HEK293 (cell line): Measurements from ENCODE around the gene TRIM66.

Source experiments
- CTCF ChIA-PET: fragments of 350-600 bp; formaldehyde crosslinking; extraction: SDS; loops from one replicate; lab custom pipeline; 2021; ENCODE audit warnings: antibody characterized with exemption; lab: Yijun Ruan, JAX
- POLR2A ChIA-PET: fragments of 300-600 bp; formaldehyde crosslinking; extraction: SDS; loops from one replicate; lab custom pipeline; 2020; ENCODE audit warnings: antibody characterized with exemption, inconsistent platforms; lab: Yijun Ruan, JAX
- H3K27ac ChIP-seq: fragments of 200-500 bp; sonication (Bioruptor generic); 2 replicates; pipeline ENCODE4 v1.5.1; 2014; ENCODE audit warnings: low read depth, low read length, control low read depth, inconsistent platforms; ENCODE audit errors: extremely low read depth
- H3K36me3 ChIP-seq, 2 experiments: fragments of 200-500 bp in 1 of 2; sonication (Bioruptor generic) in 1 of 2; 1 replicate in 1 of 2; 2 replicates in 1 of 2; pipeline ENCODE4 v1.5.1; 2014 to 2017; ENCODE audit warnings: inconsistent platforms in 2 of 2, low read length in 2 of 2; ENCODE audit not compliant: control insufficient read depth in 2 of 2, insufficient read depth in 1 of 2
- H3K4me1 ChIP-seq: fragments of 200-500 bp; sonication (Bioruptor generic); 2 replicates; pipeline ENCODE4 v1.5.1; 2014; ENCODE audit warnings: mild to moderate bottlenecking, low read length, inconsistent platforms; ENCODE audit not compliant: control insufficient read depth, insufficient read depth
- H3K4me3 ChIP-seq: 2 replicates; pipeline ENCODE4 v1.5.1; 2011; ENCODE audit warnings: low read depth, mild to moderate bottlenecking, control low read depth, low read length, moderate library complexity
- H3K9me3 ChIP-seq: fragments of 200-500 bp; sonication (Bioruptor generic); 2 replicates; pipeline ENCODE4 v1.5.1; 2014; ENCODE audit warnings: low read depth, low read length, inconsistent platforms; ENCODE audit not compliant: control insufficient read depth, insufficient read depth
- BCL11A ChIP-seq: fragments of 450-650 bp; formaldehyde crosslinking; IDR thresholded peaks from 2 replicates; pipeline ENCODE4 v1.5.1; 2016; ENCODE audit warnings: low read depth, missing biosample characterization, missing genetic modification characterization
- KLF10 ChIP-seq: fragments of 450-650 bp; IDR thresholded peaks from 2 replicates; pipeline ENCODE4 v1.5.1; 2018; ENCODE audit warnings: missing biosample characterization, mild to moderate bottlenecking, missing genetic modification characterization
- KLF7 ChIP-seq: fragments of 450-650 bp; formaldehyde crosslinking; IDR thresholded peaks from 2 replicates; pipeline ENCODE4 v1.5.1; 2016; ENCODE audit warnings: missing biosample characterization, missing genetic modification characterization, borderline replicate concordance
- ZBTB26 ChIP-seq: fragments of 450-650 bp; formaldehyde crosslinking; optimal IDR thresholded peaks from 2 replicates; pipeline ENCODE3; 2016; ENCODE audit warnings: missing biosample characterization, mild to moderate bottlenecking, missing genetic modification characterization
- ZBTB8A ChIP-seq: fragments of 450-650 bp; formaldehyde crosslinking; IDR thresholded peaks from 2 replicates; pipeline ENCODE4 v1.5.1; 2016; ENCODE audit warnings: missing biosample characterization, missing genetic modification characterization
- ZFP37 ChIP-seq: fragments of 450-650 bp; formaldehyde crosslinking; IDR thresholded peaks from 2 replicates; pipeline ENCODE4 v1.5.1; 2016; ENCODE audit warnings: missing biosample characterization, missing genetic modification characterization
- ZFP69B ChIP-seq: fragments of 450-650 bp; formaldehyde crosslinking; IDR thresholded peaks from 2 replicates; pipeline ENCODE4 v1.5.1; 2016; ENCODE audit warnings: missing biosample characterization, missing genetic modification characterization
- ZNF121 ChIP-seq: fragments of 450-650 bp; formaldehyde crosslinking; IDR thresholded peaks from 2 replicates; pipeline ENCODE4 v1.5.1; 2016; ENCODE audit warnings: missing biosample characterization, missing genetic modification characterization
- ZNF133 ChIP-seq: fragments of 450-650 bp; formaldehyde crosslinking; IDR thresholded peaks from 2 replicates; pipeline ENCODE4 v1.5.1; 2016; ENCODE audit warnings: missing biosample characterization, missing genetic modification characterization
- ZNF148 ChIP-seq: fragments of 450-650 bp; formaldehyde crosslinking; IDR thresholded peaks from 2 replicates; pipeline ENCODE4 v1.5.0; 2017; ENCODE audit warnings: missing biosample characterization, missing genetic modification characterization, borderline replicate concordance
- ZNF169 ChIP-seq: fragments of 450-650 bp; formaldehyde crosslinking; IDR thresholded peaks from 2 replicates; pipeline ENCODE4 v1.5.1; 2016; ENCODE audit warnings: missing biosample characterization, missing genetic modification characterization
- ZNF2 ChIP-seq: fragments of 450-650 bp; formaldehyde crosslinking; IDR thresholded peaks from 2 replicates; pipeline ENCODE4 v1.5.1; 2016; ENCODE audit warnings: missing biosample characterization, missing genetic modification characterization
- ZNF221 ChIP-seq: fragments of 450-650 bp; formaldehyde crosslinking; IDR thresholded peaks from 2 replicates; pipeline ENCODE4 v1.5.1; 2017; ENCODE audit warnings: missing biosample characterization, missing genetic modification characterization, borderline replicate concordance
- ZNF324 ChIP-seq: fragments of 450-650 bp; formaldehyde crosslinking; IDR thresholded peaks from 2 replicates; pipeline ENCODE4 v1.5.1; 2016; ENCODE audit warnings: missing biosample characterization, missing genetic modification characterization
- ZNF350 ChIP-seq: fragments of 450-650 bp; formaldehyde crosslinking; IDR thresholded peaks from 2 replicates; pipeline ENCODE4 v1.5.0; 2017; ENCODE audit warnings: missing biosample characterization, mild to moderate bottlenecking, missing genetic modification characterization
- ZNF362 ChIP-seq: fragments of 450-650 bp; formaldehyde crosslinking; IDR thresholded peaks from 2 replicates; pipeline ENCODE4 v1.5.1; 2016; ENCODE audit warnings: missing biosample characterization, missing genetic modification characterization
- ZNF513 ChIP-seq: fragments of 450-650 bp; IDR thresholded peaks from 2 replicates; pipeline ENCODE4 v1.5.1; 2018; ENCODE audit warnings: missing biosample characterization, missing genetic modification characterization
- ZNF518A ChIP-seq: fragments of 450-650 bp; formaldehyde crosslinking; conservative IDR thresholded peaks from 2 replicates; pipeline ENCODE4 v1.5.1; 2016; ENCODE audit warnings: low read depth, missing biosample characterization, missing genetic modification characterization
- ZNF530 ChIP-seq: fragments of 450-650 bp; formaldehyde crosslinking; IDR thresholded peaks from 2 replicates; pipeline ENCODE4 v1.5.1; 2016; ENCODE audit warnings: low read depth, missing biosample characterization, missing genetic modification characterization
- ZNF626 ChIP-seq: fragments of 450-650 bp; sonication (Bioruptor Pico); formaldehyde crosslinking; IDR thresholded peaks from 2 replicates; pipeline ENCODE4 v1.5.1; 2018; ENCODE audit warnings: missing biosample characterization, missing genetic modification characterization, inconsistent platforms

Gene TRIM66

GRCh38 chr11:8624698-8625097, 57.8 kb downstream of the TRIM66 start:
- Histone ChIP-seq H3K27ac (no peak overlapping the region), H3K36me3 (peaks cover 0 to 52% of the 10 kb centered on the region in 2 experiments; a peak in 1 of 3 replicates), H3K4me1 (no peaks in the 10 kb centered on the region)
- TF ChIP-seq KLF7 (tag by site-specific recombination) (no peak), ZNF133 (tag by site-specific recombination) (no peak), ZNF362 (no peak), ZNF626 (tag by site-specific recombination) (no peak)
- TF ChIP-seq, all 188 proteins: peak for 0
- no peaks in the 10 kb centered on the region for H3K9me3 ChIP-seq
- no peak overlapping the region for H3K4me3 ChIP-seq
- ChIA-PET CTCF (no interaction called here), POLR2A (no interaction called here)

GRCh38 chr11:8621147-8621546, 61.3 kb downstream of the TRIM66 start:
- ChIA-PET POLR2A (interaction anchor here (0.5 kb wide), 1 partner anchor 19 kb away, joined by 3 read pairs; no protein-coding TSS in a partner anchor), CTCF (no interaction called here)
- Histone ChIP-seq H3K27ac (no peak overlapping the region), H3K9me3 (no peaks in the 10 kb centered on the region)
- TF ChIP-seq KLF7 (tag by site-specific recombination) (no peak), ZNF530 (tag by site-specific recombination) (no peak), ZNF324 (no peak), BCL11A (tag by site-specific recombination) (no peak), ZNF350 (tag by site-specific recombination) (no peak), ZNF518A (tag by site-specific recombination) (no peak), ZNF169 (no peak), ZNF148 (no peak), ZNF2 (tag by site-specific recombination) (no peak), KLF10 (tag by site-specific recombination) (no peak), ZNF513 (tag by site-specific recombination) (no peak), ZBTB26 (tag by site-specific recombination) (no peak), ZFP69B (no peak), ZBTB8A (tag by site-specific recombination) (no peak), ZFP37 (tag by site-specific recombination) (no peak), ZNF121 (tag by site-specific recombination) (no peak), ZNF221 (no peak)
- TF ChIP-seq, all 188 proteins: peak for 0
- Histone ChIP-seq H3K4me1 (no peaks in the 10 kb centered on the region), H3K4me3 (no peak overlapping the region), H3K36me3 (peaks cover 0 to 82% of the 10 kb centered on the region in 2 experiments; a peak in 1 of 3 replicates)
